ENCODE data around the gene VEPH1. TPM values are rescaled to one million over a fixed set of nuclear protein-coding genes. Genes with fewer than 3 reads are reported as not detected.
A peak's percentile ranks its signal among the peaks of the same experiment; 100 is the strongest.

The VEPH1 gene
- total RNA-seq, 1 experiment from 2014 or later, result 2.4 TPM

- no peak for TF ChIP-seq CTCF (IDR thresholded peaks at IDR 0.05; ENCODE audit: unreplicated experiment)
- ChIA-PET CTCF (interaction anchor here (0.5 to 0.7 kb wide), 3 partner anchors 32 to 110 kb away, joined by 3 read pairs; no protein-coding TSS in a partner anchor), POLR2A (no interaction called here)
- Mint-ChIP-seq H3K4me3 (ENCODE audit: unreplicated experiment) (no peak overlapping the region), H3K36me3 (ENCODE audit: insufficient read depth, unreplicated experiment) (no peaks in the 10 kb centered on the region), H3K9me3 (ENCODE audit: unreplicated experiment) (no peaks in the 10 kb centered on the region), H3K27me3 (ENCODE audit: insufficient read depth, unreplicated experiment) (no peaks in the 10 kb centered on the region), H3K4me1 (ENCODE audit: insufficient read depth, unreplicated experiment) (peaks cover 34% of the 10 kb centered on the region), H3K27ac (ENCODE audit: low read depth, unreplicated experiment) (no peak overlapping the region)
- no peak for DNase-seq (ENCODE audit: unreplicated experiment)
- intact Hi-C loops (cut with micrococcal nuclease), result loop anchor here (10.0 kb wide), 2 partner anchors 112 to 152 kb away; no protein-coding TSS in a partner anchor
- BruUV-seq (replicated peaks), result no TSS peak
Measured at GRCh38 chr3:157356541-157356940, 146.7 kb downstream of the VEPH1 start.

- ChIA-PET POLR2A (no interaction called here), CTCF (interaction anchor here (0.6 kb wide), 1 partner anchor 133 kb away, joined by 3 read pairs; no protein-coding TSS in a partner anchor)
- no peaks in the 10 kb centered on the region for H3K27me3 Mint-ChIP-seq (ENCODE audit: insufficient read depth, unreplicated experiment)
- H3K4me1 Mint-ChIP-seq (ENCODE audit: insufficient read depth, unreplicated experiment), result peaks cover 34% of the 10 kb centered on the region
- intact Hi-C loops (cut with micrococcal nuclease), result loop anchor here (10.0 kb wide), 2 partner anchors 110 to 150 kb away; no protein-coding TSS in a partner anchor
- DNase-seq (ENCODE audit: unreplicated experiment), result no peak
- no peak for TF ChIP-seq CTCF (IDR thresholded peaks at IDR 0.05; ENCODE audit: unreplicated experiment)
- no peak overlapping the region for H3K4me3 Mint-ChIP-seq (ENCODE audit: unreplicated experiment)
- no peak overlapping the region for H3K27ac Mint-ChIP-seq (ENCODE audit: low read depth, unreplicated experiment)
- BruUV-seq (replicated peaks), result no TSS peak
- H3K9me3 Mint-ChIP-seq (ENCODE audit: unreplicated experiment), result no peaks in the 10 kb centered on the region
- no peaks in the 10 kb centered on the region for H3K36me3 Mint-ChIP-seq (ENCODE audit: insufficient read depth, unreplicated experiment)
Measured at GRCh38 chr3:157355276-157355675, 147.9 kb downstream of the VEPH1 start.

DNA sequence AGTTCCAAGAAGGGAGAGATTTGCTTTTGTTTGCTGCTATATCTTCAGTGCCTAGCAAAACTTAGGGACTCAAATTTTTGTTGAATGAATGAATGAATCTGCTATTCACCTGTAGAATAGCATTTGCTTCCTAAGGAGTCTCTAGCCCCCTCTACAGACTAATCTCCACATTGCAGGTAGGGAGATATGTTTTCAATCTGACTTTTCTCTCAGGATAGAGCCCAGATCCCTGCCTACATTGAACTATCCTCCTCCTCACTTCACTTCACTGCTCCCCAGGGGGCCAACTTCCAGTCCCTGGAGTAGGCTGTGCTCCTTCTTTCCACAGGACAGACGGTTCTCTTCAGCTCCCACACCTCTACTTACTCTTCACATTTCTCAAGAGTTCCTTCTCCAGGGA is 148.5 kb downstream of the VEPH1 start:
- Mint-ChIP-seq H3K4me1 (ENCODE audit: insufficient read depth, unreplicated experiment) (peaks cover 30% of the 10 kb centered on the region), H3K36me3 (ENCODE audit: insufficient read depth, unreplicated experiment) (no peaks in the 10 kb centered on the region), H3K9me3 (ENCODE audit: unreplicated experiment) (no peaks in the 10 kb centered on the region), H3K27ac (ENCODE audit: low read depth, unreplicated experiment) (no peak overlapping the region), H3K4me3 (ENCODE audit: unreplicated experiment) (no peak overlapping the region), H3K27me3 (ENCODE audit: insufficient read depth, unreplicated experiment) (no peaks in the 10 kb centered on the region)
- ChIA-PET POLR2A (no interaction called here), CTCF (interaction anchor here (0.6 to 0.7 kb wide), 4 partner anchors 76 to 1563 kb away, joined by 3 read pairs; no protein-coding TSS in a partner anchor)
- peak; percentile 56 for DNase-seq (ENCODE audit: unreplicated experiment)
- peak; percentile 44 for TF ChIP-seq CTCF (IDR thresholded peaks at IDR 0.05; ENCODE audit: unreplicated experiment)
- intact Hi-C loops (cut with micrococcal nuclease), result loop anchor here (10.0 kb wide), 2 partner anchors 110 to 150 kb away; no protein-coding TSS in a partner anchor
- BruUV-seq (replicated peaks), result no TSS peak

- no peaks in the 10 kb centered on the region for H3K27me3 Mint-ChIP-seq (ENCODE audit: insufficient read depth, unreplicated experiment)
- no peaks in the 10 kb centered on the region for H3K36me3 Mint-ChIP-seq (ENCODE audit: insufficient read depth, unreplicated experiment)
- peaks cover 26% of the 10 kb centered on the region for H3K4me1 Mint-ChIP-seq (ENCODE audit: insufficient read depth, unreplicated experiment)
- POLR2A ChIA-PET, result no interaction called here
- no peaks in the 10 kb centered on the region for H3K9me3 Mint-ChIP-seq (ENCODE audit: unreplicated experiment)
- no peak overlapping the region for H3K4me3 Mint-ChIP-seq (ENCODE audit: unreplicated experiment)
- no peak for TF ChIP-seq CTCF (IDR thresholded peaks at IDR 0.05; ENCODE audit: unreplicated experiment)
- DNase-seq (ENCODE audit: unreplicated experiment), result no peak
- no TSS peak for BruUV-seq (replicated peaks)
- CTCF ChIA-PET, result interaction anchor here (0.6 to 0.7 kb wide), 4 partner anchors 76 to 1564 kb away, joined by 3 read pairs; no protein-coding TSS in a partner anchor
- H3K27ac Mint-ChIP-seq (ENCODE audit: low read depth, unreplicated experiment), result no peak overlapping the region
- intact Hi-C loops (cut with micrococcal nuclease), result loop anchor here (10.0 kb wide), 2 partner anchors 109 to 149 kb away; no protein-coding TSS in a partner anchor
Measured at GRCh38 chr3:157354254-157354653, 149.0 kb downstream of the VEPH1 start.
